H1 (cell line): Measurements from ENCODE around the gene LANCL2. TPM values are rescaled to one million over a fixed set of nuclear protein-coding genes. Genes with fewer than 3 reads are reported as not detected.

ENCODE experiments used
- CTCF ChIA-PET: fragments of 300-600 bp; sonication (Branson Sonifier 250); formaldehyde crosslinking; loops from one replicate; lab custom pipeline; 2021; ENCODE audit not compliant: partially characterized antibody; lab: Charles Lee
- POLR2A ChIA-PET: fragments of 300-600 bp; sonication (Branson Sonifier 250); formaldehyde crosslinking; loops from one replicate; lab custom pipeline; 2021; ENCODE audit warnings: inconsistent platforms; ENCODE audit not compliant: partially characterized antibody; lab: Charles Lee
- DNase-seq, 2 experiments: peaks; one replicate each; pipeline versions ENCODE4 v3.0.0 to v3.0.0-alpha.2; 2010 to 2022; ENCODE audit warnings: low spot score in 2 of 2, low read depth in 1 of 2, mixed read lengths in 1 of 2
- FAIRE-seq: peaks from 2 replicates; lab custom pipeline; 2011; peaks lifted over from hg19 to GRCh38; lab: Jason Lieb, UNC
- H2AFZ ChIP-seq: 2 replicates; pipeline ENCODE4 v1.8.1; 2012; ENCODE audit warnings: low read length, inconsistent platforms
- H2AK5ac ChIP-seq: 2 replicates; pipeline ENCODE4 v1.6.1; 2013; ENCODE audit warnings: low read depth, low read length
- H2BK120ac ChIP-seq: replicated peaks from 2 replicates; pipeline ENCODE3; 2013; ENCODE audit warnings: low read depth, low read length, inconsistent platforms
- H2BK12ac ChIP-seq: 2 replicates; pipeline ENCODE4 v1.6.1; 2013; ENCODE audit warnings: low read depth, low read length
- H2BK15ac ChIP-seq: 2 replicates; pipeline ENCODE4 v1.6.1; 2013; ENCODE audit warnings: low read length
- H2BK20ac ChIP-seq: 2 replicates; pipeline ENCODE4 v1.6.1; 2013; ENCODE audit warnings: low read length
- H2BK5ac ChIP-seq: 2 replicates; pipeline ENCODE4 v1.6.1; 2013; ENCODE audit warnings: low read depth, low read length
- H3K14ac ChIP-seq: 2 replicates; pipeline ENCODE4 v1.6.1; 2013; ENCODE audit warnings: inconsistent platforms; ENCODE audit not compliant: insufficient read length
- H3K18ac ChIP-seq: 2 replicates; pipeline ENCODE4 v1.6.1; 2013; ENCODE audit warnings: low read length; ENCODE audit errors: extremely low read depth
- H3K23ac ChIP-seq: 2 replicates; pipeline ENCODE4 v1.6.1; 2013; ENCODE audit warnings: inconsistent platforms; ENCODE audit not compliant: insufficient read length
- H3K23me2 ChIP-seq: 2 replicates; pipeline ENCODE4 v1.6.1; 2013; ENCODE audit warnings: low read depth, low read length
- H3K27ac ChIP-seq: 2 replicates; pipeline ENCODE4 v1.6.1; 2011; ENCODE audit warnings: low read depth, low read length, inconsistent platforms
- H3K27me3 ChIP-seq, 4 experiments: replicated peaks in 1 of 4; 1 replicate in 1 of 4; 2 replicates in 3 of 4; pipeline versions ENCODE4 v1.6.1 to v1.8.1; 2011 to 2013; ENCODE audit warnings: low read length in 3 of 4, mild to moderate bottlenecking in 3 of 4, inconsistent platforms in 2 of 4, mixed read lengths in 2 of 4, moderate library complexity in 1 of 4; ENCODE audit not compliant: control insufficient read depth in 3 of 4, insufficient read depth in 3 of 4; ENCODE audit errors: extremely low read depth in 1 of 4
- H3K36me3 ChIP-seq, 4 experiments: 2 replicates each; pipeline versions ENCODE4 v1.6.1 to v1.8.1; 2011 to 2013; ENCODE audit warnings: mild to moderate bottlenecking in 4 of 4, low read length in 3 of 4, moderate library complexity in 2 of 4, control low read depth in 1 of 4, inconsistent platforms in 1 of 4; ENCODE audit not compliant: insufficient read depth in 4 of 4, control insufficient read depth in 2 of 4
- H3K4ac ChIP-seq: replicated peaks from 2 replicates; pipeline ENCODE3; 2013; ENCODE audit warnings: low read length, low read depth, mixed read lengths, inconsistent platforms; ENCODE audit not compliant: insufficient read length
- H3K4me1 ChIP-seq, 4 experiments: replicated peaks in 1 of 4; 1 replicate in 1 of 4; 2 replicates in 3 of 4; pipeline versions ENCODE4 v1.6.1 to v1.8.1; 2011 to 2013; ENCODE audit warnings: low read length in 3 of 4, inconsistent platforms in 2 of 4, mixed read lengths in 1 of 4; ENCODE audit not compliant: insufficient read depth in 4 of 4, control insufficient read depth in 3 of 4
- H3K4me2 ChIP-seq, 2 experiments: 2 replicates each; pipeline versions ENCODE4 v1.6.1 to v1.8.1; 2011 to 2013; ENCODE audit warnings: low read depth in 2 of 2, low read length in 2 of 2, control low read depth in 1 of 2, inconsistent platforms in 1 of 2, mild to moderate bottlenecking in 1 of 2; ENCODE audit not compliant: insufficient read depth in 1 of 2
- H3K4me3 ChIP-seq, 4 experiments: fragments of 200-600, 300-600 bp in 1 of 4; sonication (generic), shearing (Covaris generic), sonication (Bioruptor Twin) in 1 of 4; 2 replicates each; pipeline versions ENCODE4 v1.5.1 to v1.8.1; 2011 to 2016; ENCODE audit warnings: low read length in 4 of 4, low read depth in 3 of 4, control low read depth in 2 of 4, inconsistent platforms in 2 of 4, mild to moderate bottlenecking in 2 of 4, mixed read lengths in 1 of 4, moderate library complexity in 1 of 4; ENCODE audit not compliant: insufficient read depth in 2 of 4; ENCODE audit errors: extremely low read depth in 1 of 4
- H3K56ac ChIP-seq: replicated peaks from 2 replicates; pipeline ENCODE3; 2013; ENCODE audit warnings: low read depth, mild to moderate bottlenecking, mixed read lengths, low read length, inconsistent platforms; ENCODE audit not compliant: insufficient read length
- H3K79me1 ChIP-seq: 2 replicates; pipeline ENCODE4 v1.6.1; 2013; ENCODE audit warnings: low read depth, low read length, control low read depth
- H3K79me2 ChIP-seq, 2 experiments: 2 replicates each; pipeline versions ENCODE4 v1.6.1 to v1.8.1; 2012 to 2013; ENCODE audit warnings: low read length in 2 of 2, mild to moderate bottlenecking in 2 of 2, inconsistent platforms in 1 of 2; ENCODE audit not compliant: insufficient read depth in 2 of 2, control insufficient read depth in 1 of 2
- H3K9ac ChIP-seq, 4 experiments: replicated peaks in 1 of 4; 1 replicate in 1 of 4; 2 replicates in 3 of 4; pipeline versions ENCODE4 v1.6.1 to v1.8.1; 2011 to 2013; ENCODE audit warnings: low read depth in 3 of 4, low read length in 3 of 4, control low read depth in 2 of 4, mild to moderate bottlenecking in 2 of 4, moderate library complexity in 2 of 4, inconsistent platforms in 1 of 4; ENCODE audit errors: extremely low read depth in 1 of 4
- H3K9me3 ChIP-seq, 2 experiments: 2 replicates each; pipeline versions ENCODE4 v1.6.1 to v1.8.1; 2012 to 2013; ENCODE audit warnings: mild to moderate bottlenecking in 2 of 2, moderate library complexity in 2 of 2, control low read depth in 1 of 2, inconsistent platforms in 1 of 2, low read depth in 1 of 2, low read length in 1 of 2, mixed read lengths in 1 of 2; ENCODE audit not compliant: insufficient read depth in 2 of 2
- H4K20me1 ChIP-seq, 2 experiments: replicated peaks in 1 of 2; 2 replicates each; pipeline versions ENCODE3 to v1.8.1; 2011 to 2013; ENCODE audit warnings: inconsistent platforms in 2 of 2, low read length in 2 of 2, mild to moderate bottlenecking in 1 of 2; ENCODE audit not compliant: insufficient read depth in 2 of 2, control insufficient read depth in 1 of 2
- H4K5ac ChIP-seq: 2 replicates; pipeline ENCODE4 v1.6.1; 2013; ENCODE audit warnings: low read length, low read depth, mixed read lengths, inconsistent platforms; ENCODE audit not compliant: insufficient read length
- H4K8ac ChIP-seq: 2 replicates; pipeline ENCODE4 v1.8.0; 2013; ENCODE audit warnings: mild to moderate bottlenecking, moderate library complexity, low read length, inconsistent platforms; ENCODE audit not compliant: insufficient read depth; ENCODE audit errors: extremely low read depth
- H4K91ac ChIP-seq: replicated peaks from 2 replicates; pipeline ENCODE3; 2013; ENCODE audit warnings: low read length, mixed read lengths, inconsistent platforms; ENCODE audit not compliant: insufficient read length
- GABPA ChIP-seq: IDR thresholded peaks from 2 replicates; pipeline ENCODE4 v1.6.1; 2011; ENCODE audit warnings: mild to moderate bottlenecking, low read length, moderate library complexity, borderline replicate concordance; ENCODE audit not compliant: insufficient read depth
- WGBS, 2 experiments: shearing (Covaris generic) in 1 of 2; methylation state at CpG; one replicate each; pipeline versions ENCODE4 v1.1.6 to v1.1.7; 2013 to 2015; ENCODE audit warnings: low lambda C conversion rate in 2 of 2, mixed read lengths in 2 of 2, inconsistent platforms in 1 of 2, low coverage in 1 of 2, missing lambda C conversion rate in 1 of 2; ENCODE audit not compliant: insufficient replicate concordance in 2 of 2, insufficient coverage in 1 of 2, insufficient read length in 1 of 2; ENCODE audit errors: extremely low coverage in 1 of 2, missing lambda C conversion rate in 1 of 2; 5-methylcytosine and 5-hydroxymethylcytosine counted together
- polyA plus RNA-seq, 7 experiments: library from polyadenylated mRNA; depleted of rRNA in 3 of 7; stranded (reverse) in 5 of 7; unstranded in 2 of 7; fragments of >200 nt in 5 of 7; fragments of 200-250 nt in 2 of 7; gene quantifications; 1 replicate in 5 of 7; 2 replicates in 1 of 7; 4 replicates in 1 of 7; pipeline versions ENCODE4 v1.2.1 to v1.2.3, GENCODE V29; 2011 to 2013; ENCODE audit warnings: missing spikeins in 2 of 7, mixed read lengths in 2 of 7
- total RNA-seq: library from RNA; stranded (reverse); fragmentation: NEBNext Ultra II Directional; extraction: Animal tissue kit (Norgen Biotek cat#: 25700); gene quantifications from 2 replicates; pipeline ENCODE4 v1.2.1, GENCODE V29; 2021

LANCL2 gene
- total and polyA plus RNA-seq, 2 of the 8 experiments (the other 6 are each of a cell fraction or from before 2014, with no cell fraction given), result 9.2 to 9.5 TPM

GRCh38 chr7:55448526-55448925 is 83.4 kb downstream of the LANCL2 start:
- POLR2A ChIA-PET, result no interaction called here
- no peak for TF ChIP-seq GABPA

More at GRCh38 chr7:55448526-55448925, 83.4 kb downstream of the LANCL2 start:
- Histone ChIP-seq H3K23me2 (peaks cover 2% of the 10 kb centered on the region; the same call in 1 of the 2 replicates), H4K20me1 (no peaks in the 10 kb centered on the region), H3K79me2 (no peaks in the 10 kb centered on the region), H2BK20ac (no peak overlapping the region), H2AK5ac (no peak overlapping the region), H2BK5ac (no peak overlapping the region), H3K56ac (no peak overlapping the region), H4K5ac (no peak overlapping the region), H3K4me1 (no peaks in the 10 kb centered on the region), H3K9me3 (no peaks in the 10 kb centered on the region), H3K79me1 (no peaks in the 10 kb centered on the region), H3K14ac (no peak overlapping the region), H3K4me2 (no peak overlapping the region), H2AFZ (no peak overlapping the region), H3K4me3 (no peak overlapping the region), H4K91ac (no peak overlapping the region), H2BK15ac (no peak overlapping the region), H3K18ac (no peak overlapping the region), H3K27ac (no peak overlapping the region), H4K8ac (no peak overlapping the region), H3K36me3 (no peaks in the 10 kb centered on the region), H2BK120ac (no peak overlapping the region), H3K9ac (no peak overlapping the region), H3K4ac (no peak overlapping the region), H2BK12ac (no peak overlapping the region), H3K27me3 (no peaks in the 10 kb centered on the region), H3K23ac (no peak overlapping the region)
- DNase-seq (no peak), FAIRE-seq (no peak)
- 94% methylated on average over 17 of the region's 22 CpGs; no CpG with 5 or more reads in 1 of the 2 experiments for WGBS, 2 experiments
- CTCF ChIA-PET, result no interaction called here
